ENCODE data around the gene AKT2. TPM values are rescaled to one million over a fixed set of nuclear protein-coding genes. Genes with fewer than 3 reads are reported as not detected.

The AKT2 gene
- total RNA-seq, 3 donors from 2014 or later = 83.4 to 88.3 (median 84.9) TPM

DNA sequence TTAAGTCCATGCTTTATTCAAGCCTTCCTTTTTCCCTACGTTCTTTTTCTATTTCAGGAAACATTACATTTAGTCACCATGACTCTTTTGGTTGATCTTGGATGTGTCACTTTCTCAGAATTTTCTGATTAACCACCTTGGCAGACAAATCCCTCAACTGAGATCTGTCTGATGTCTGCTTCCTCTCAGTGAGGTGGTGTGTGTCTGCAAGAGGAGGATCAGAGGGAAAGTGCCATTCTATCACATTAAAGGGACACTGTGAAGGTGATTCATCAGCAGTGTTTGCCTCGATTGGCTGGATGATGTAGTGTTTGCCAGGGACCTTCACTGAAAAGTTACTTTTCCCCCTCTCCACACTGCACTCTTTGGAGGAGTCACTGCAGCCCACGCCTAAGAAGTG, 55.7 kb downstream of the AKT2 start:
- H3K4me1 ChIP-seq = peaks cover 0 to 7% of the 10 kb centered on the region in 2 donors
- peaks cover 3 to 20% of the 10 kb centered on the region in 2 donors for H3K27me3 ChIP-seq
- H3K9me3 ChIP-seq = no peaks in the 10 kb centered on the region
- no peaks in the 10 kb centered on the region for H3K36me3 ChIP-seq
- H3K4me3 ChIP-seq = no peak overlapping the region
- TF ChIP-seq, protein P1, sequence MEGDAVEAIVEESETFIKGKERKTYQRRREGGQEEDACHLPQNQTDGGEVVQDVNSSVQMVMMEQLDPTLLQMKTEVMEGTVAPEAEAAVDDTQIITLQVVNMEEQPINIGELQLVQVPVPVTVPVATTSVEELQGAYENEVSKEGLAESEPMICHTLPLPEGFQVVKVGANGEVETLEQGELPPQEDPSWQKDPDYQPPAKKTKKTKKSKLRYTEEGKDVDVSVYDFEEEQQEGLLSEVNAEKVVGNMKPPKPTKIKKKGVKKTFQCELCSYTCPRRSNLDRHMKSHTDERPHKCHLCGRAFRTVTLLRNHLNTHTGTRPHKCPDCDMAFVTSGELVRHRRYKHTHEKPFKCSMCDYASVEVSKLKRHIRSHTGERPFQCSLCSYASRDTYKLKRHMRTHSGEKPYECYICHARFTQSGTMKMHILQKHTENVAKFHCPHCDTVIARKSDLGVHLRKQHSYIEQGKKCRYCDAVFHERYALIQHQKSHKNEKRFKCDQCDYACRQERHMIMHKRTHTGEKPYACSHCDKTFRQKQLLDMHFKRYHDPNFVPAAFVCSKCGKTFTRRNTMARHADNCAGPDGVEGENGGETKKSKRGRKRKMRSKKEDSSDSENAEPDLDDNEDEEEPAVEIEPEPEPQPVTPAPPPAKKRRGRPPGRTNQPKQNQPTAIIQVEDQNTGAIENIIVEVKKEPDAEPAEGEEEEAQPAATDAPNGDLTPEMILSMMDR (IDR thresholded peaks at IDR 0.05) = no peak
- TF ChIP-seq POLR2A (IDR thresholded peaks at IDR 0.05) = no peak
- TF ChIP-seq POLR2AphosphoS5 (IDR thresholded peaks at IDR 0.05) = no peak
- DNase-seq (ENCODE audit: low spot score in 2 of 2) = no peak
- intact Hi-C loops (cut with DNase I; ENCODE audit: low total_unique reads) = no loop called here
- no peak overlapping the region for H3K27ac ChIP-seq

DNA sequence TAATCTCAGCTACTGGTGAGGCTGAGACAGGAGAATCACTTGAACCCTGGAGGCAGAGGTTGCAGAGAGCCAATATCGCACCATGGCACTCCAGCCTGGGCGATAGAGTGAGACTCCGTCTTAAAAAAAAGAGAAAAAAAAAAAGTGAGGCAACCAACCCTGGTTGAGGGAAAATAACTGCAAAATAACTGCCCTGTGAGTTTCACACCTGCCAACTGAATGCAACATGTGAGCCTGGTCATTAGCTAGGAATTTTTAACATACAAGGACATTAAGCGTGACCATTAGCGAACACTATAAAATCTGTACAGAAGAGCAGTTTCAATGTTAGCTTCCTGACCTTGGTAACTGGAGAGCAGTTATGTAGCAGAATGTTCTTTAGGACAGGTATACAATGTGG, 56.3 kb downstream of the AKT2 start:
- TF ChIP-seq, protein P1 (IDR thresholded peaks at IDR 0.05) = no peak
- no peak for TF ChIP-seq POLR2A (IDR thresholded peaks at IDR 0.05)
- no peak for TF ChIP-seq POLR2AphosphoS5 (IDR thresholded peaks at IDR 0.05)
- peaks cover 6 to 26% of the 10 kb centered on the region in 2 donors for H3K27me3 ChIP-seq
- intact Hi-C loops (cut with DNase I; ENCODE audit: low total_unique reads) = no loop called here
- H3K4me3 ChIP-seq = no peak overlapping the region
- H3K4me1 ChIP-seq = peaks cover 0 to 7% of the 10 kb centered on the region in 2 donors
- no peaks in the 10 kb centered on the region for H3K36me3 ChIP-seq
- no peak overlapping the region for H3K27ac ChIP-seq
- DNase-seq (ENCODE audit: low spot score in 2 of 2) = no peak
- no peaks in the 10 kb centered on the region for H3K9me3 ChIP-seq

- intact Hi-C loops (cut with DNase I; ENCODE audit: low total_unique reads) = no loop called here
- DNase-seq (ENCODE audit: low spot score in 2 of 2) = no peak
- H3K4me3 ChIP-seq = no peak overlapping the region
- no peaks in the 10 kb centered on the region for H3K36me3 ChIP-seq
- peaks cover 0 to 7% of the 10 kb centered on the region in 2 donors for H3K4me1 ChIP-seq
- H3K27me3 ChIP-seq = peaks cover 6 to 32% of the 10 kb centered on the region in 2 donors
- no peak overlapping the region for H3K27ac ChIP-seq
- H3K9me3 ChIP-seq = no peaks in the 10 kb centered on the region
- TF ChIP-seq POLR2A (IDR thresholded peaks at IDR 0.05) = no peak
- no peak for TF ChIP-seq POLR2AphosphoS5 (IDR thresholded peaks at IDR 0.05)
- TF ChIP-seq, protein P1 (IDR thresholded peaks at IDR 0.05) = no peak
These were observed 56.8 kb downstream of the AKT2 start for GRCh38 chr19:40228346-40228745.

DNA sequence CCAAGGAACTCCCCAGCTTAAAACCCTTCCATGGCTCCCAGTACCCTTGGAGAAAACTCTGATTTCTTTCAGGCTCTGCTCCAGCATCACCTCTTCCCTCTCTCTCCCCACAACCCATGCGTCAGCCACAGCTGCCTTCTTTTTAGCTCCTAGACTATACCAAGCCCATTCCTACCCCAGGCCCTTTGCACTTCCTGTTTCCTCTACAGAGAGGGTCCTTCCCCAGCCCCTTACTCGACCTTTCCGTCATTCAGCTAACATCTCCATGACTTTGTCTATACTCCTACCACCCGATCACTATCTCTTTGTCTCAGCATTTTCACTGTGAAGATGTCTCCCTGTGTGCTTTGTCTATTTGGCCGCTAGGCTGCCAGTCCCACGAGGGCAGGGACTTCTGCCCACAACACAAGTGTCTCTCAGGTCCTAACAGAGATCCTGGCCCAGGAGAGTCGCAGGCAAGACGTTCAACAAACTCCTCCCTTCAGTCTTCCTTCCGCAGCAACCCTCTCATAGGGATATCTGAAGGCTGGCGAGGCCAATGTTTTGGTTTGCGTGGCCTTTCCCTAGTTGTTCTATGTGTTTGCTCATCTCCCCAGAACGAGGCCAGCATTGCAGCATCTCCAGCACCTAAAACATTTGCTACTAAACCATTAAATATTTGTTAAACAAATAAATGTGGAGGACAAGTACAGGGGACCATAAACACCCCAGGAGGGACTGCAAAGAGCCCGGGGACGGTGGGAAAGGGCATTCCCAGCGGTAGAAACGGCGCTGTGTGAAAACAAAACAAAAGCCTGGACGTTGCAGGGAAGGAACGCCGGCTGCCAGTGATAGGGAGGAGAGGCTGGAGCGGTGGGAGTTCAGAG, 59.5 kb downstream of the AKT2 start:
- DNase-seq (ENCODE audit: low spot score in 2 of 2) = no peak
- TF ChIP-seq POLR2AphosphoS5 (IDR thresholded peaks at IDR 0.05) (no peak), POLR2A (IDR thresholded peaks at IDR 0.05) (no peak)

DNA sequence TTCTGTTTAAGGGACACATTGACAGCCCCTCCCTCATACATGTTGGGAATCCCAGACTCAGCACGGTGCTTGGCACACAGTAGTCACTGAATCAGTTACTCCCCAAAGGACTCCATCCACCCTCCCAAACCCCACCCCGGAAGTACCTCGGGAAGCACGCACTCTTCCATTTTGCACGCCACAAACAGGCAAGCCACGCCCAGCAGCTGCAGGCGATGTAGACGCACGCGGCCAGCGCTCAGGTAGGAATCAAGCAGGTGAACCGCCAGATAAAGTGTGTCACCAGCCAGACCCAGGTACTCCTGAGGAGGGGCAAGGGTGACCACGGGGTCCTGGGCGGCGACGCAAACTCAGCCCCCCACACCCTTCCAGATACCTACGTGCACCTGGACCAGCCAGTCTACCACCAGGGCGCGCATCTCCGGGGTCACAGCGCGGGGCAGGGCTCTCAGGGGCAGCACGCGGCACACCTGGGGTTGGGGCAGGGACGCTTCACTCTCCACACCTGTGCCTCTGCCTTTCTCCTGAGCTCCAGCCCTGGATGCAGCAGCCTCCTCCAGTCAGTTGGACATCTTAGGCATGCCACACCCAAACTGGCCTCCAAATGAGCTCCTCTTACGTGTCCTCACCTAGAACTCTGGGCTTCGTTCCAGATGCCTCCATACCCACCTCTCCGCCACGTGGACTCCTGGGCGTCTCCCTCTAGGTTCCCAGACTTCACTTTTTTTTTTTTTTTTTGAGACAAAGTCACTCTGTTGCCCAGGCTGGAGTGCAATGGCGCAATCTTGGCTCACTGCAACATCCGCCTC, 60.6 kb downstream of the AKT2 start:
- TF ChIP-seq POLR2AphosphoS5 (IDR thresholded peaks at IDR 0.05) = no peak
- no peak for TF ChIP-seq POLR2A (IDR thresholded peaks at IDR 0.05)
- TF ChIP-seq, protein P1 (IDR thresholded peaks at IDR 0.05) = no peak
- Histone ChIP-seq H3K27me3 (peaks cover 9 to 37% of the 10 kb centered on the region in 2 donors), H3K4me1 (peaks cover 0 to 7% of the 10 kb centered on the region in 2 donors), H3K27ac (no peak overlapping the region), H3K4me3 (no peak overlapping the region), H3K36me3 (no peaks in the 10 kb centered on the region), H3K9me3 (no peaks in the 10 kb centered on the region)
- intact Hi-C loops (cut with DNase I; ENCODE audit: low total_unique reads) = no loop called here
- DNase-seq (ENCODE audit: low spot score in 2 of 2) = no peak

More for the DNA sequence above, 59.5 kb downstream of the AKT2 start:
- Histone ChIP-seq H3K4me1 (peaks cover 0 to 7% of the 10 kb centered on the region in 2 donors), H3K27me3 (peaks cover 9 to 37% of the 10 kb centered on the region in 2 donors), H3K9me3 (no peaks in the 10 kb centered on the region), H3K27ac (no peak overlapping the region), H3K4me3 (peak overlapping the region; percentile 25 to 43 (median 25)), H3K36me3 (no peaks in the 10 kb centered on the region)
- intact Hi-C loops (cut with DNase I; ENCODE audit: low total_unique reads) = no loop called here

All from breast epithelium (tissue), 4 donors.